Caco-2 (cell line): ENCODE measurements around the gene GRK4. TPM values are rescaled to one million over a fixed set of nuclear protein-coding genes. Genes with fewer than 3 reads are reported as not detected.

ENCODE experiments used
- Bru-seq: library from RNA; stranded (reverse); fragments of 400-500 nt; gene quantifications from one replicate; lab custom pipeline; 2021; lab: Mats Ljungman, UMichigan
- BruChase-seq, 2 experiments: library from RNA; stranded (reverse); fragments of 400-500 nt; gene quantifications; one replicate each; lab custom pipeline; 2021; lab: Mats Ljungman, UMichigan
- BruUV-seq: library from RNA; stranded (reverse); fragments of 400-500 nt; replicated peaks from 2 replicates; lab custom pipeline; 2021; lab: Mats Ljungman, UMichigan
- CTCF ChIA-PET: fragments of 300-600 bp; sonication (Branson Sonifier 250); formaldehyde crosslinking; loops from one replicate; lab custom pipeline; 2022; ENCODE audit warnings: antibody characterized with exemption; lab: Charles Lee
- POLR2A ChIA-PET: fragments of 300-600 bp; sonication (Branson Sonifier 250); formaldehyde crosslinking; loops from one replicate; lab custom pipeline; 2022; ENCODE audit warnings: antibody characterized with exemption; lab: Charles Lee
- DNase-seq, 2 experiments: peaks; one replicate each; pipeline versions ENCODE4 v3.0.0 to v3.0.0-alpha.2; 2020 to 2022
- H3K27me3 ChIP-seq: replicated peaks from 2 replicates; pipeline ENCODE4 v1.6.0; 2011; ENCODE audit warnings: low read length; ENCODE audit not compliant: control insufficient read depth, insufficient read depth
- H3K36me3 ChIP-seq: 2 replicates; pipeline ENCODE4 v1.5.1; 2011; ENCODE audit warnings: low read length; ENCODE audit not compliant: control insufficient read depth, insufficient read depth
- H3K4me1 ChIP-seq: fragments of 250-450 bp; sonication (Bioruptor Pico); 2 replicates; pipeline ENCODE4 v1.5.1; 2020; ENCODE audit warnings: mild to moderate bottlenecking
- H3K4me3 ChIP-seq: 2 replicates; pipeline ENCODE4 v1.5.1; 2011; ENCODE audit warnings: low read depth, mild to moderate bottlenecking, control low read depth, low read length
- H3K9me3 ChIP-seq: fragments of 250-450 bp; sonication (Bioruptor Pico); 2 replicates; pipeline ENCODE4 v1.5.1; 2020; ENCODE audit warnings: mild to moderate bottlenecking, moderate library complexity
- H3K27ac Mint-ChIP-seq: one replicate; pipeline ENCODE4 v1.8.0; 2022; ENCODE audit warnings: mixed read lengths; ENCODE audit not compliant: unreplicated experiment
- H3K27me3 Mint-ChIP-seq: one replicate; pipeline ENCODE4 v1.8.0; 2022; ENCODE audit warnings: mixed read lengths; ENCODE audit not compliant: insufficient read depth, unreplicated experiment
- H3K36me3 Mint-ChIP-seq: one replicate; pipeline ENCODE4 v1.8.0; 2022; ENCODE audit warnings: mild to moderate bottlenecking, mixed read lengths; ENCODE audit not compliant: insufficient read depth, unreplicated experiment
- H3K4me1 Mint-ChIP-seq: one replicate; pipeline ENCODE4 v1.8.0; 2022; ENCODE audit warnings: low read depth, mixed read lengths; ENCODE audit not compliant: unreplicated experiment
- H3K4me3 Mint-ChIP-seq: one replicate; pipeline ENCODE4 v1.8.0; 2022; ENCODE audit warnings: mild to moderate bottlenecking, moderate library complexity, mixed read lengths; ENCODE audit not compliant: unreplicated experiment
- H3K9me3 Mint-ChIP-seq: one replicate; pipeline ENCODE4 v1.8.0; 2022; ENCODE audit warnings: mixed read lengths; ENCODE audit not compliant: unreplicated experiment
- intact Hi-C: fragments of 100-400 bp; cut with micrococcal nuclease; formaldehyde crosslinking; loops from one replicate; pipeline ENCODE4 v1.10.0; 2022; ENCODE audit not compliant: unreplicated experiment
- long read RNA-seq: library from polyadenylated mRNA; stranded (forward); transcript quantifications from one replicate; pipeline ENCODE4 v2.0.0, GENCODE V29; 2022
- total RNA-seq: library from RNA; stranded (reverse); gene quantifications from 2 replicates; pipeline ENCODE4 v1.2.3, GENCODE V29; 2022
- TF ChIP-seq, protein P1 (sequence below), 2 experiments: fragments of 200-600 bp in 1 of 2; IDR thresholded peaks; 1 replicate in 1 of 2; 2 replicates in 1 of 2; pipeline versions ENCODE4 v1.5.1 to v1.8.0; 2011 to 2022; ENCODE audit warnings: antibody characterized with exemption in 1 of 2, control low read depth in 1 of 2, inconsistent platforms in 1 of 2, low read depth in 1 of 2, low read length in 1 of 2, mild to moderate bottlenecking in 1 of 2, moderate library complexity in 1 of 2; ENCODE audit not compliant: insufficient read depth in 1 of 2, severe bottlenecking in 1 of 2, unreplicated experiment in 1 of 2

GRK4 gene
- total RNA-seq (6.8 and 7.1 TPM in 2 replicates), Bru-seq, nascent RNA (percentile 35 among the genes with signal in this experiment), BruChase-seq, experiment 1, labeled RNA remaining after a 2-hour chase (percentile 44 among the genes with signal in this experiment), BruChase-seq, experiment 2, labeled RNA remaining after a 6-hour chase (percentile 44 among the genes with signal in this experiment)
- long read RNA-seq, partial matches to known transcripts, result 0 of 16 reads
- long read RNA-seq, other reads (novel, unspliced or antisense), result 12 of 16 reads

DNA sequence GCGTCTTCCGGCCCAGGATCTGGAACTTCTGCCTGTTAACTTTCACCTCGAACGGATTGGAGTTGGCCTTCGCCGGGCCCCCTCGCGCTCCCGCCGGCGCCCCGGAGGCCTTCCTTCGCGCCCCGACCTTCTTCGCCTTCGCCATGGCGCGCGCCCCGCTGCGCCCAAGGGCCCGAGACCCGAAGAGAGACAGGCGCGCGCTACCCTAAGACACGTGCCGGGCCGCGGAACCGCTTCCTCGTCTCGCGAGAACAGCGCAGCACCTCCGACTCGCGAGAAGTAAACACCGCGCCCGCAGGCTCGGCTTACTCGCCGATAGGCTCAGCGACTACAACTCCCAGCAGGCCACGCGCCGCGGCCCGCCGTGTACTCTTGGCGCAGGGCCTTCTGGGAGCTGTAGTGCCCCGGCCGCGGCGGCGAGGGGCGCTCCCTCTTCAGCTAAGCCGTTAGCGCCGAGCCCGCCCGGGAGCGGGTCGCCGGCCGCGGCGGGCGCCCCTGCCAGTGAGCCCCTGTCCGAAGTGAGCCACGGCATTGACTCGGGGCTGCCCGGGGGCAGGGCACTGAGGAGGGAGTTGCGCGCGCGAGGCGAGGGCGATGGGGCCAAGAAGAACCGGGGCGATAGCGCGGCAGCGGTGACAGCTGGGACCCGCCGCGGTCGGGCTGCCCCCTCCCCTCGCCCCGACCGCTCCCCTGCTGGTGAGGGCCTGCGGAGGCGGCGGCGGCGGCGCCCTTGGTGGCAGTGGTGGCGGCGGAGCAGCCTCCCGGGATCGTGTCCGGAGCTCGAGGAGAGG is at the start of gene GRK4, which contains the start of gene NOP14:
Gene GRK4 (plus strand): TSS at position 397 of the 791 bp plus-strand sequence. CDS start 500 bp downstream, outside the sequence.
Gene NOP14 (minus strand): TSS at position 232 of the 791 bp plus-strand sequence. CDS start 87 bp downstream, at position 145.
- POLR2A ChIA-PET, result interaction anchor here (0.5 to 1.8 kb wide), 6 partner anchors 9 to 1592 kb away, joined by 3 to 10 read pairs (median 4); no protein-coding TSS in a partner anchor
- Mint-ChIP-seq H3K27ac (peak within 1 kb of the TSS; percentile 88), H3K27me3 (no peaks in the 10 kb centered on the region), H3K4me1 (peaks cover 7% of the 10 kb centered on the region), H3K36me3 (peaks cover 24% of the 10 kb centered on the region), H3K4me3 (peak within 1 kb of the TSS; percentile 73), H3K9me3 (no peaks in the 10 kb centered on the region)
- H3K4me3 ChIP-seq, result peak within 1 kb of the TSS; percentile 96
- BruUV-seq, result no TSS peak
- peak; percentile 97 to 98 for DNase-seq
- intact Hi-C loops, result no loop called here
- CTCF ChIA-PET, result interaction anchor here (0.6 to 2.2 kb wide), 12 partner anchors 9 to 170 kb away, joined by 3 to 14 read pairs (median 4); partner anchors contain the start of gene SH3BP2
- H3K36me3 ChIP-seq, result no peaks in the 10 kb centered on the region
- peaks cover 7% of the 10 kb centered on the region for H3K4me1 ChIP-seq
- TF ChIP-seq, protein P1, sequence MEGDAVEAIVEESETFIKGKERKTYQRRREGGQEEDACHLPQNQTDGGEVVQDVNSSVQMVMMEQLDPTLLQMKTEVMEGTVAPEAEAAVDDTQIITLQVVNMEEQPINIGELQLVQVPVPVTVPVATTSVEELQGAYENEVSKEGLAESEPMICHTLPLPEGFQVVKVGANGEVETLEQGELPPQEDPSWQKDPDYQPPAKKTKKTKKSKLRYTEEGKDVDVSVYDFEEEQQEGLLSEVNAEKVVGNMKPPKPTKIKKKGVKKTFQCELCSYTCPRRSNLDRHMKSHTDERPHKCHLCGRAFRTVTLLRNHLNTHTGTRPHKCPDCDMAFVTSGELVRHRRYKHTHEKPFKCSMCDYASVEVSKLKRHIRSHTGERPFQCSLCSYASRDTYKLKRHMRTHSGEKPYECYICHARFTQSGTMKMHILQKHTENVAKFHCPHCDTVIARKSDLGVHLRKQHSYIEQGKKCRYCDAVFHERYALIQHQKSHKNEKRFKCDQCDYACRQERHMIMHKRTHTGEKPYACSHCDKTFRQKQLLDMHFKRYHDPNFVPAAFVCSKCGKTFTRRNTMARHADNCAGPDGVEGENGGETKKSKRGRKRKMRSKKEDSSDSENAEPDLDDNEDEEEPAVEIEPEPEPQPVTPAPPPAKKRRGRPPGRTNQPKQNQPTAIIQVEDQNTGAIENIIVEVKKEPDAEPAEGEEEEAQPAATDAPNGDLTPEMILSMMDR (IDR thresholded peaks at IDR 0.05; ENCODE audit: insufficient read depth in 1 of 2, low read depth in 1 of 2, low read length in 1 of 2, severe bottlenecking in 1 of 2, unreplicated experiment in 1 of 2), result peak; percentile 20 to 29
- no peaks in the 10 kb centered on the region for H3K27me3 ChIP-seq
- no peaks in the 10 kb centered on the region for H3K9me3 ChIP-seq

DNA sequence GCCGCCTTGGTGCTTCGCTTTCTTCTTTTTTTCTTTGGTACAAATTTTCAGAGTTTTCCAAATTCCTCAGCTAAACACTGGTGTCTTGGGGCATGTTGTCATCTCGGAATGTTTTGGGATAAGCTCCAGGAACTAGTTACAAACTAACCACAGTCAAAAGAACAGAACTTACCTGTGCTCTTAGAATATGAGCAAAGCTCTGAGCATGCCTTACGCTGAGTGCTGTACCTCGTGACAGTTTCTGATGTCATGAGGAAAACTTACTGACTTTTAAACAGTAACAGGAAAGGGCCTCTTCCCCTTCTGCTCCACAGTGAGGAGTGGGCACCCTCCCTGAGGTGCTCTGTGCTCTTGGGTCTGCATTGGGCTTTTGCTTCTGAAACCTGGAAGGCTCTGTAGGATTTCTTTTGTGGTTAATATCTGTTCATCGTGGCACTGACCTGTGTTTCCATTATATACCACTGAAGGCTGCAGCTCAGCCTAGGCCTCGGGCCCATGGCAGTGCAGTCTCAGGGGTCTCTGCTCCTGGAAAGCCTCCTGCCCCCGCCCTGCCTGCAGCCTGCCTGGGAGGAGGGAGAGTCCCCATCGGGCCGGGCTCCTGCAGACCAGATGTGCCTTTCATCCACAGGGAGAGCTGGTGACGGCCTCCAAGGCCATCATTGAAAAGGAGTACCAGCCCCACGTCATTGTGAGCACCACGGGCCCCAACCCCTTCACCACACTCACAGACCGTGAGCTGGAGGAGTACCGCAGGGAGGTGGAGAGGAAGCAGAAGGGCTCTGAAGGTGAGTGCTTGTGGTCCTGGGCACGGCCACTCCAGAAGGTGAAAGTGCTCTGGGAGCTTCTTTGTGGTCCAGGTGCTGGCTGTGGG is 48.9 kb upstream of the GRK4 start:
- Mint-ChIP-seq H3K27me3 (no peaks in the 10 kb centered on the region), H3K4me1 (no peaks in the 10 kb centered on the region), H3K9me3 (peaks cover 3% of the 10 kb centered on the region), H3K4me3 (no peak overlapping the region), H3K36me3 (peaks cover 80% of the 10 kb centered on the region), H3K27ac (no peak overlapping the region)
- TF ChIP-seq, protein P1 (IDR thresholded peaks at IDR 0.05; ENCODE audit: insufficient read depth in 1 of 2, low read depth in 1 of 2, low read length in 1 of 2, severe bottlenecking in 1 of 2, unreplicated experiment in 1 of 2), result no peak
- H3K27me3 ChIP-seq, result no peaks in the 10 kb centered on the region
- no peaks in the 10 kb centered on the region for H3K4me1 ChIP-seq
- no peaks in the 10 kb centered on the region for H3K9me3 ChIP-seq
- H3K36me3 ChIP-seq, result peaks cover 8% of the 10 kb centered on the region; the same call in 1 of the 2 replicates
- CTCF ChIA-PET, result no interaction called here
- POLR2A ChIA-PET, result interaction anchor here (0.6 kb wide), 1 partner anchor 49 kb away, joined by 3 read pairs; the partner anchor contains the start of gene GRK4
- no peak for DNase-seq
- intact Hi-C loops, result no loop called here
- no peak overlapping the region for H3K4me3 ChIP-seq
- BruUV-seq, result no TSS peak
